Ishikawa (cell line): ENCODE measurements around the gene ARHGEF17.

Experiments
- CEBPB ChIP-seq: IDR thresholded peaks from 2 replicates; pipeline ENCODE4 v1.6.1; 2012
- CREB1 ChIP-seq: IDR thresholded peaks from 2 replicates; pipeline ENCODE4 v1.6.1; 2012; ENCODE audit warnings: low read depth
- EGR1 ChIP-seq: IDR thresholded peaks from 2 replicates; pipeline ENCODE4 v1.6.1; 2012
- EP300 ChIP-seq: IDR thresholded peaks from 2 replicates; pipeline ENCODE4 v1.6.1; 2012; ENCODE audit warnings: borderline replicate concordance
- FOXM1 ChIP-seq: IDR thresholded peaks from 2 replicates; pipeline ENCODE4 v1.6.1; 2012; ENCODE audit warnings: low read depth, borderline replicate concordance
- MAX ChIP-seq: IDR thresholded peaks from 2 replicates; pipeline ENCODE4 v1.6.1; 2012
- NFIC ChIP-seq: IDR thresholded peaks from 2 replicates; pipeline ENCODE4 v1.6.1; 2012
- RAD21 ChIP-seq: IDR thresholded peaks from 2 replicates; pipeline ENCODE4 v1.6.1; 2012; ENCODE audit warnings: low read depth
- REST ChIP-seq: IDR thresholded peaks from 2 replicates; pipeline ENCODE4 v1.6.1; 2012; ENCODE audit warnings: low read depth, mild to moderate bottlenecking
- TAF1 ChIP-seq: IDR thresholded peaks from 2 replicates; pipeline ENCODE4 v1.6.1; 2012; ENCODE audit warnings: low read depth, mild to moderate bottlenecking
- TCF12 ChIP-seq: IDR thresholded peaks from 2 replicates; pipeline ENCODE4 v1.6.1; 2012; ENCODE audit warnings: low read depth
- TEAD4 ChIP-seq: IDR thresholded peaks from 2 replicates; pipeline ENCODE4 v1.6.1; 2012
- YY1 ChIP-seq: IDR thresholded peaks from 2 replicates; pipeline ENCODE4 v1.6.1; 2012; ENCODE audit warnings: low read depth
- ZBTB7A ChIP-seq: IDR thresholded peaks from 2 replicates; pipeline ENCODE4 v1.6.1; 2012; ENCODE audit warnings: low read depth
- TF ChIP-seq, protein P1 (sequence below): IDR thresholded peaks from 2 replicates; pipeline ENCODE4 v1.6.1; 2012

ARHGEF17 gene

GRCh38 chr11:73390601-73391565 is 82.8 kb downstream of the ARHGEF17 start:
- no peak for TF ChIP-seq CREB1
- TF ChIP-seq REST = no peak
- no peak for TF ChIP-seq TEAD4
- no peak for TF ChIP-seq EP300
- no peak for TF ChIP-seq FOXM1
- no peak for TF ChIP-seq MAX
- no peak for TF ChIP-seq RAD21
- TF ChIP-seq TAF1 = no peak
- no peak for TF ChIP-seq CEBPB
- TF ChIP-seq TCF12 = no peak
- TF ChIP-seq EGR1 = no peak
- no peak for TF ChIP-seq ZBTB7A
- TF ChIP-seq, protein P1, sequence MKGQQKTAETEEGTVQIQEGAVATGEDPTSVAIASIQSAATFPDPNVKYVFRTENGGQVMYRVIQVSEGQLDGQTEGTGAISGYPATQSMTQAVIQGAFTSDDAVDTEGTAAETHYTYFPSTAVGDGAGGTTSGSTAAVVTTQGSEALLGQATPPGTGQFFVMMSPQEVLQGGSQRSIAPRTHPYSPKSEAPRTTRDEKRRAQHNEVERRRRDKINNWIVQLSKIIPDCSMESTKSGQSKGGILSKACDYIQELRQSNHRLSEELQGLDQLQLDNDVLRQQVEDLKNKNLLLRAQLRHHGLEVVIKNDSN = no peak
- TF ChIP-seq YY1 = no peak
- TF ChIP-seq NFIC = no peak

GRCh38 chr11:73391665-73392064 is 83.6 kb downstream of the ARHGEF17 start:
- TF ChIP-seq RAD21 = no peak
- no peak for TF ChIP-seq TCF12
- TF ChIP-seq YY1 = no peak
- no peak for TF ChIP-seq TAF1
- TF ChIP-seq MAX = no peak
- no peak for TF ChIP-seq TEAD4
- no peak for TF ChIP-seq EP300
- no peak for TF ChIP-seq EGR1
- no peak for TF ChIP-seq ZBTB7A
- TF ChIP-seq REST = no peak
- TF ChIP-seq CREB1 = no peak
- TF ChIP-seq CEBPB = no peak
- TF ChIP-seq FOXM1 = no peak
- TF ChIP-seq, protein P1 = no peak
- no peak for TF ChIP-seq NFIC

DNA sequence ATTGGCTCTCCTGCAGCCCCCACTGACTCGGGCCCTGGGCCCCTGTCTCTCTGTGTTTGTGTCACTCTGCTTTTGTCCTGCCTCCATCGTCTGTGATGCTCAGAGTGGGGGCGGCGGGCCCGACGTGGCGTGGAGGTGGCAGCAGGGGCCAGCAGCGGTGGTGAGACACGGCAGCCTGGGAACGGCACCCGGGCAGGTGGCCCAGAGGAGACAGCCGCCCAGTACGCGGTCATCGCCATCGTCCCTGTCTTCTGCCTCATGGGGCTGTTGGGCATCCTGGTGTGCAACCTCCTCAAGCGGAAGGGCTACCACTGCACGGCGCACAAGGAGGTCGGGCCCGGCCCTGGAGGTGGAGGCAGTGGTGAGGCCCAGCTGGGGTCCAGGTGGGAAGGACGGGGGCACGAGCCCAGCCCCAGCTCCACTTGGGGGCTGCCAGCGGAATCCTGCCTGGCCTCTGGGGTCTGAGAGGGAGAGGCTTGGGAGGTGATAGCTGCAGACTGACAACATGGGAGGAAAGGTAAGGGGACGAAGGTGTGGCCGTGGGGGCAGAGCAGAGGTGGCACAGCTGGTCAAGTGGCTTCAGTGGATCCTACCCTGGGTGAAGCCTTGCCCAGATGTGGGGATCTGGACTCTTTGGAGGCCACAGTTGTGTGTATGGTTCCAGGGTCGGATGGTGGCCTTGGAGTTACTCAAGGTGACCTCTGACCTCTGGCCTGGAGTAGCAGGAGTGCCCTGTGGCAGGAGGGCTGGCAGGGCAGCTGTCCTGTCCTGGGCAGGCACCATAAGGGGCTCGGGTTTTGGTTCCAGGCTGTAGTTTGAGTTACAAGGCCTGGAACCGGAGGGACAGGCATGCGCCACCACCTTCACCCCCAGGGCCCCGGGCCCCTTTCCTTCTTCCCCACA is 84.3 kb downstream of the ARHGEF17 start:
- TF ChIP-seq TAF1 = no peak
- TF ChIP-seq EP300 = no peak
- TF ChIP-seq NFIC = no peak
- no peak for TF ChIP-seq EGR1
- no peak for TF ChIP-seq ZBTB7A
- TF ChIP-seq, protein P1 = no peak
- no peak for TF ChIP-seq CREB1
- no peak for TF ChIP-seq TEAD4
- TF ChIP-seq FOXM1 = no peak
- no peak for TF ChIP-seq REST
- no peak for TF ChIP-seq CEBPB
- TF ChIP-seq MAX = no peak
